ENCODE measurements around the gene MRPL51. TPM values are rescaled to one million over a fixed set of nuclear protein-coding genes. Genes with fewer than 3 reads are reported as not detected.

The MRPL51 gene
- total RNA-seq, 3 donors from 2014 or later, result 58.5 to 72.1 (median 62.4) TPM

DNA sequence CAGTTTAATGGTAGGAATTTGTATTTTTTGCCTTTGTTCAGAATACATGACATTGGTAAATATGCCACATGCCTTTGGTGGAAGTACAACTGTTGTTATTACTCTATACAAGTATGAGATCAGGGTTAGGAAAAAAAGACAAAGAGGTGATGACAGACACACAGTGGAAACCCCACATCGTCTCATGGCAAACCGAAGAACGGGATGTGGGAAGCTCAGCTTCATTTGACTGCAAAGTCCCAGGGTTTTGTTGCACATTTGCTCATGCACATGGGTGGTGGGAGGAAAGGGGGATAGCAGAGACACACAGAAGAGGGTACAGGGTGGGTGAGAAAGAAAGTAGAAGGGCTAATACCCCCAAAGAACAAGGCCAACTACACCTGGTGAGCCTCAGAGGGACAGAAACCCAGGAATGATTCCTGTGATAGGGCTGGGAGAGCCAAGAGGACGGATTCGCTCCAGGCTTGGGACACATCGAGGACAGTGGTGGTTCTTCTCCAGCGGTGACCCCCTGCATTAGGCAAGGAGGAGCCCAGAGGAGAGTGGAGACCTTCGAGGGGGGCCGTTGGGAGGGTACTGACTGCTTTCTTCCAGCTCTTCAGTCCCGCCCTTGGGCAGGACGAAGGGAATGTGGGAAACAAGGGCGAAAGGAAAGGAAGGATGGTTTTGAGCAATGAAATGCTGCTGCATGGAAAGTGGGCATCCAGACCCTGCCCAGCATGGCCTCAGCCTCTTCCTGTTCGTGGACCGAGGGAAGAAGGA, 30.6 kb downstream of the MRPL51 start:
- Histone ChIP-seq H3K27ac (peak overlapping the region; percentile 41 to 55), H3K4me3 (no peak overlapping the region), H3K4me1 (no peaks in the 10 kb centered on the region), H3K27me3 (no peaks in the 10 kb centered on the region), H3K36me3 (peaks cover 11% of the 10 kb centered on the region), H3K9me3 (no peaks in the 10 kb centered on the region)
- intact Hi-C loops (cut with DNase I; ENCODE audit: low total_unique reads), result no loop called here
- no peak for TF ChIP-seq POLR2AphosphoS5 (IDR thresholded peaks at IDR 0.05)
- TF ChIP-seq, protein P1, sequence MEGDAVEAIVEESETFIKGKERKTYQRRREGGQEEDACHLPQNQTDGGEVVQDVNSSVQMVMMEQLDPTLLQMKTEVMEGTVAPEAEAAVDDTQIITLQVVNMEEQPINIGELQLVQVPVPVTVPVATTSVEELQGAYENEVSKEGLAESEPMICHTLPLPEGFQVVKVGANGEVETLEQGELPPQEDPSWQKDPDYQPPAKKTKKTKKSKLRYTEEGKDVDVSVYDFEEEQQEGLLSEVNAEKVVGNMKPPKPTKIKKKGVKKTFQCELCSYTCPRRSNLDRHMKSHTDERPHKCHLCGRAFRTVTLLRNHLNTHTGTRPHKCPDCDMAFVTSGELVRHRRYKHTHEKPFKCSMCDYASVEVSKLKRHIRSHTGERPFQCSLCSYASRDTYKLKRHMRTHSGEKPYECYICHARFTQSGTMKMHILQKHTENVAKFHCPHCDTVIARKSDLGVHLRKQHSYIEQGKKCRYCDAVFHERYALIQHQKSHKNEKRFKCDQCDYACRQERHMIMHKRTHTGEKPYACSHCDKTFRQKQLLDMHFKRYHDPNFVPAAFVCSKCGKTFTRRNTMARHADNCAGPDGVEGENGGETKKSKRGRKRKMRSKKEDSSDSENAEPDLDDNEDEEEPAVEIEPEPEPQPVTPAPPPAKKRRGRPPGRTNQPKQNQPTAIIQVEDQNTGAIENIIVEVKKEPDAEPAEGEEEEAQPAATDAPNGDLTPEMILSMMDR (IDR thresholded peaks at IDR 0.05), result no peak
- no peak for TF ChIP-seq POLR2A (IDR thresholded peaks at IDR 0.05)
- no peak for DNase-seq (ENCODE audit: low spot score in 2 of 2)

DNA sequence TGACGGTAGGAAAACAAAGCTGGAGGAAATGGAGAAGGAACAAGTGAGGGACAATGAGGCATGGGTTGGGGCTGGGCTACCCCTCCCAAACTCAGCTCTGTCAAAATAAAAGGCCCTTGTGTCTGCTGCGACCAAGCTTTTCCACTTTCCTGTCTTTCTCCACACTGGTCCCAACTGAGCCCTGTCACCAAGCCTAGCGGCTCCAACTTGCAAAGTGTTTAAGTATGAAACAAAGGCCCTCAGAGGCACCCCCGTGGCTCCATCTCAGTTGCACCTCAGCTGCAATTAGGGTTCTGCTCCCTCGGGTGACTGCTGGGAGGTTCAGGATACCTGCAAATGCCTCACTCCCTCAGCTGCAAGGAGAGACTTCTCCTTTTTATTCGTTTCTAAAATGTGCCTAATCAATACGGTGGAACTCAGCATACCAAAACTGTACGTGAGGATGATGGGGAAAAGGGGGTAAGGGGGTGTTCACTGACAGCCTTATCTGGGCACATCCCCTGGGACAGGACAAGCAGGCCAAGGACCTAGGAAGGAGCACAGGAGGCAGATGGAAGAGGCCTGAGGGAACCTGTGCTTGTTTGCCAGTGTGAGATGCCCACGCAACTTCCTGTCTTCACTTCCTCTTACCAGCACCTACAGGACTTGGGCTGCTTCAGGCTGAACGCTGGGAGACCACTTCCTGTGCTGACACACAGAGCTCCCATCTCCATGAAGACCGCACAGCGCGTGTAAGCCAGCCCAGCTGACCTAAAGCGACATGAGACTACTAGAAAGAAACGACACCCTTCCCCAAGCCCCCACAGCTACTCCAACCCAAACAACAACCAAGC, 31.4 kb downstream of the MRPL51 start:
- no peak for TF ChIP-seq POLR2AphosphoS5 (IDR thresholded peaks at IDR 0.05)
- TF ChIP-seq POLR2A (IDR thresholded peaks at IDR 0.05), result no peak
- TF ChIP-seq, protein P1 (IDR thresholded peaks at IDR 0.05), result no peak
- intact Hi-C loops (cut with DNase I; ENCODE audit: low total_unique reads), result no loop called here
- Histone ChIP-seq H3K4me1 (no peaks in the 10 kb centered on the region), H3K27me3 (no peaks in the 10 kb centered on the region), H3K4me3 (no peak overlapping the region), H3K27ac (peak overlapping the region; percentile 1 to 53), H3K36me3 (peaks cover 14% of the 10 kb centered on the region), H3K9me3 (no peaks in the 10 kb centered on the region)
- DNase-seq (ENCODE audit: low spot score in 2 of 2), result peak in 1 of 2 donors; percentile 59

DNA sequence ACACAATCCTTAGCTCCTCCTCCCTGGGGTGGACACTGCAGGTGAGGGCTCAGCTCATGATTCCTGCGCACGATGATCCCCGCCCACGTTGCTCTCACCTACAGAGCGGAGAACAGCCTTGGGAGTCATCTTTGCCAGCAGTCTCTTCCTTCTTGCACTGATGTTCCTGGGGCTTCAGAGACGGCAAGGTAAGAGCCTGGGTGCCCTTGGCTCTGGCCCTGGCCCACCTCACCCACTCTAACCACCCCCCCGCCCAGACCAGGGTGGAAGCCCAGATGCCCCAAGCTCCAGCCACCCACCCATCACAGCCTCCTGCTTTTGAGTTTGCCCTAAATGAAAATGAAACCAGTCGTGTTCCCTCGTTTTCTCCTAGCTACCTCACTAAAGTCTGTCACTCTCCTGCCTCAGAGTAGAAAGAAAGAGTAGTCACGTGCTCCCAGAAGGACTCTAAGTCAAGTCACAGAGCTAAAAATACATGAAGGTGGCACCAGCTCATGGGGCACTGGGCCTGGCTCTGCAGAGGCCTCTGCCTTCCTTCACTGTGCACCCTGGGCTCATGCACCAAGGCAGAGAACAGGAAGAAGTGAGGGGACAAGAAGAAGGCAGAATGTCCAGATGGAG, 32.2 kb downstream of the MRPL51 start:
- intact Hi-C loops (cut with DNase I; ENCODE audit: low total_unique reads), result no loop called here
- H3K27me3 ChIP-seq, result no peaks in the 10 kb centered on the region
- H3K27ac ChIP-seq, result peak overlapping the region; percentile 1 to 53
- DNase-seq (ENCODE audit: low spot score in 2 of 2), result no peak
- H3K36me3 ChIP-seq, result peaks cover 14% of the 10 kb centered on the region
- no peaks in the 10 kb centered on the region for H3K4me1 ChIP-seq
- no peaks in the 10 kb centered on the region for H3K9me3 ChIP-seq
- H3K4me3 ChIP-seq, result no peak overlapping the region
- TF ChIP-seq, protein P1 (IDR thresholded peaks at IDR 0.05), result no peak
- no peak for TF ChIP-seq POLR2AphosphoS5 (IDR thresholded peaks at IDR 0.05)
- TF ChIP-seq POLR2A (IDR thresholded peaks at IDR 0.05), result no peak

DNA sequence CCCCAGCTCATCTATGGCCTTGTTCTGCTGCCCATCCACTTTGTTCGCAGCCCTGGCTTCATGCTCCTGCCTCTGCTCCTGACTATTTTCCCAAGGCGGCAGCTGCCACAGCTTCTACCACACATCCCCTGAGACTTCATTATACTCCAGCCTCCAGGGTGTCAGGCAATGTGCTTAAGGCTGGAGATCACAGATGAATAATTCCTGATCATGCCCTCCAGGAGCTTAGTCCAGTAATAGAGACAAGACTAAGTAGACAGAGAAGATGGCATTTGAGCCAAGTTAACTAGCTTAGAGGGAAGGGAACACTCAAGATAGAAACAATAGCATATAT, 34.1 kb downstream of the MRPL51 start:
- Histone ChIP-seq H3K9me3 (no peaks in the 10 kb centered on the region), H3K27me3 (no peaks in the 10 kb centered on the region), H3K4me3 (no peak overlapping the region), H3K4me1 (no peaks in the 10 kb centered on the region), H3K27ac (no peak overlapping the region), H3K36me3 (peaks cover 14% of the 10 kb centered on the region)
- no peak for DNase-seq (ENCODE audit: low spot score in 2 of 2)
- TF ChIP-seq POLR2A (IDR thresholded peaks at IDR 0.05), result no peak
- TF ChIP-seq, protein P1 (IDR thresholded peaks at IDR 0.05), result no peak
- no peak for TF ChIP-seq POLR2AphosphoS5 (IDR thresholded peaks at IDR 0.05)
- intact Hi-C loops (cut with DNase I; ENCODE audit: low total_unique reads), result no loop called here
